Measurements from ENCODE around the gene KIF1A. TPM values are rescaled to one million over a fixed set of nuclear protein-coding genes. Genes with fewer than 3 reads are reported as not detected.

The KIF1A gene
- polyA plus RNA-seq, 1 donor from 2014 or later = 63.4 TPM

GRCh38 chr2:240714747-240715725 lies 105.0 kb downstream of the KIF1A start:
- Histone ChIP-seq H3K27me3 (ENCODE audit: insufficient read depth, low read depth, low read length) (no peaks in the 10 kb centered on the region), H3K9ac (ENCODE audit: low read length) (no peak overlapping the region), H3K9me3 (ENCODE audit: low read length) (no peaks in the 10 kb centered on the region), H3K27ac (ENCODE audit: low read length) (no peak overlapping the region), H3K4me3 (ENCODE audit: low read length) (no peak overlapping the region), H3K4me2 (ENCODE audit: low read length) (no peak overlapping the region), H4K20me1 (ENCODE audit: insufficient read depth) (no peaks in the 10 kb centered on the region), H2AFZ (ENCODE audit: low read depth, low read length) (no peak overlapping the region), H3K9me2 (ENCODE audit: insufficient read depth, low read length) (no peaks in the 10 kb centered on the region), H3F3A (ENCODE audit: insufficient read depth, low read length, poor library complexity, severe bottlenecking) (no peaks in the 10 kb centered on the region), H3K36me3 (ENCODE audit: insufficient read depth, low read length) (no peaks in the 10 kb centered on the region), H3K79me2 (replicated peaks; ENCODE audit: insufficient read depth, low read length) (no peaks in the 10 kb centered on the region)
- TF ChIP-seq CTCF (IDR thresholded peaks at IDR 0.05; ENCODE audit: poor library complexity, severe bottlenecking) (no peak), POLR2AphosphoS5 (IDR thresholded peaks at IDR 0.05) (peak; percentile 7)

GRCh38 chr2:240713928-240714746 lies 105.9 kb downstream of the KIF1A start:
- Histone ChIP-seq H3K36me3 (ENCODE audit: insufficient read depth, low read length) (no peaks in the 10 kb centered on the region), H3K27ac (ENCODE audit: low read length) (no peak overlapping the region), H3K9me3 (ENCODE audit: low read length) (no peaks in the 10 kb centered on the region), H3K27me3 (ENCODE audit: insufficient read depth, low read depth, low read length) (no peaks in the 10 kb centered on the region), H3K4me2 (ENCODE audit: low read length) (no peak overlapping the region), H3K9ac (ENCODE audit: low read length) (no peak overlapping the region), H2AFZ (ENCODE audit: low read depth, low read length) (no peak overlapping the region), H3F3A (ENCODE audit: insufficient read depth, low read length, poor library complexity, severe bottlenecking) (no peaks in the 10 kb centered on the region), H4K20me1 (ENCODE audit: insufficient read depth) (no peaks in the 10 kb centered on the region), H3K9me2 (ENCODE audit: insufficient read depth, low read length) (no peaks in the 10 kb centered on the region), H3K79me2 (replicated peaks; ENCODE audit: insufficient read depth, low read length) (no peaks in the 10 kb centered on the region), H3K4me3 (ENCODE audit: low read length) (no peak overlapping the region)
- TF ChIP-seq MXI1 (conservative IDR thresholded peaks at IDR 0.05; ENCODE audit: poor library complexity, severe bottlenecking) = no peak

GRCh38 chr2:240713071-240713927 lies 106.7 kb downstream of the KIF1A start:
- no peaks in the 10 kb centered on the region for H3K36me3 ChIP-seq (ENCODE audit: insufficient read depth, low read length)
- TF ChIP-seq RAD21 (conservative IDR thresholded peaks at IDR 0.05) (no peak), POLR2AphosphoS5 (IDR thresholded peaks at IDR 0.05) (peak; percentile 3), EZH2 (IDR thresholded peaks at IDR 0.05; ENCODE audit: borderline replicate concordance, insufficient read depth, low read length, poor library complexity, severe bottlenecking) (no peak)
- no peak overlapping the region for H3K4me2 ChIP-seq (ENCODE audit: low read length)
- no peaks in the 10 kb centered on the region for H3F3A ChIP-seq (ENCODE audit: insufficient read depth, low read length, poor library complexity, severe bottlenecking)
- no peaks in the 10 kb centered on the region for H3K79me2 ChIP-seq (replicated peaks; ENCODE audit: insufficient read depth, low read length)
- no peaks in the 10 kb centered on the region for H4K20me1 ChIP-seq (ENCODE audit: insufficient read depth)
- no peak overlapping the region for H3K9ac ChIP-seq (ENCODE audit: low read length)
- no peaks in the 10 kb centered on the region for H3K27me3 ChIP-seq (ENCODE audit: insufficient read depth, low read depth, low read length)
- H3K4me3 ChIP-seq (ENCODE audit: low read length) = no peak overlapping the region
- H3K9me3 ChIP-seq (ENCODE audit: low read length) = no peaks in the 10 kb centered on the region
- no peaks in the 10 kb centered on the region for H3K9me2 ChIP-seq (ENCODE audit: insufficient read depth, low read length)
- no peak overlapping the region for H2AFZ ChIP-seq (ENCODE audit: low read depth, low read length)
- no peak overlapping the region for H3K27ac ChIP-seq (ENCODE audit: low read length)
